AG09319 (cell line): ENCODE results near the gene MEF2C.

Experiments
- DNase-seq: peaks from one replicate; pipeline ENCODE4 v3.0.0-alpha.2; 2010; ENCODE audit warnings: low read depth; ENCODE audit errors: extremely low read depth
- TF ChIP-seq, protein P1 (sequence below): IDR thresholded peaks from 2 replicates; pipeline ENCODE4 v1.5.1; 2011; ENCODE audit warnings: low read depth, mild to moderate bottlenecking, inconsistent platforms, low read length, moderate library complexity

The MEF2C gene

GRCh38 chr5:88878976-88879375 is 4.0 kb downstream of the MEF2C start:
- DNase-seq, result no peak
- TF ChIP-seq, protein P1, sequence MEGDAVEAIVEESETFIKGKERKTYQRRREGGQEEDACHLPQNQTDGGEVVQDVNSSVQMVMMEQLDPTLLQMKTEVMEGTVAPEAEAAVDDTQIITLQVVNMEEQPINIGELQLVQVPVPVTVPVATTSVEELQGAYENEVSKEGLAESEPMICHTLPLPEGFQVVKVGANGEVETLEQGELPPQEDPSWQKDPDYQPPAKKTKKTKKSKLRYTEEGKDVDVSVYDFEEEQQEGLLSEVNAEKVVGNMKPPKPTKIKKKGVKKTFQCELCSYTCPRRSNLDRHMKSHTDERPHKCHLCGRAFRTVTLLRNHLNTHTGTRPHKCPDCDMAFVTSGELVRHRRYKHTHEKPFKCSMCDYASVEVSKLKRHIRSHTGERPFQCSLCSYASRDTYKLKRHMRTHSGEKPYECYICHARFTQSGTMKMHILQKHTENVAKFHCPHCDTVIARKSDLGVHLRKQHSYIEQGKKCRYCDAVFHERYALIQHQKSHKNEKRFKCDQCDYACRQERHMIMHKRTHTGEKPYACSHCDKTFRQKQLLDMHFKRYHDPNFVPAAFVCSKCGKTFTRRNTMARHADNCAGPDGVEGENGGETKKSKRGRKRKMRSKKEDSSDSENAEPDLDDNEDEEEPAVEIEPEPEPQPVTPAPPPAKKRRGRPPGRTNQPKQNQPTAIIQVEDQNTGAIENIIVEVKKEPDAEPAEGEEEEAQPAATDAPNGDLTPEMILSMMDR, result no peak; the same call in 1 of the 2 replicates

GRCh38 chr5:88877826-88878225 is 5.2 kb downstream of the MEF2C start:
- DNase-seq, result no peak
- TF ChIP-seq, protein P1, result no peak

DNA sequence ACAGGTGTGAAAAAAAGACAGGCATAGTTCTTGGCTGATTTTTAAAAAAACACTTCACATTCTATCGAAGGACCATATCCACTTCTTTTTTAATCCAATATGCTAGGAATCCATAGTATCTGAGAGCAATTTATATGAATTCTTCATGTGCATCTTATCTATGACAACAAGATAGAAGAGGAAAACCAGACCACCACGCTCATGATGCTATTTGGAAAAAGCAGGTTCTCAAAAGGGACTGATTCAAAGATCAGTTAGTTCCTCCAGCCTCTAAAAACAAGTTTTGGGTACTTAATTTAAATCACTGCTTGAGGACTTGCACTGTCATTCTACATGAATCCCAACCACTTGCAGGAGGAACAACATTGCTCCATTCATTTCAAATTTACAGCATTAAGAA is 6.3 kb downstream of the MEF2C start:
- TF ChIP-seq, protein P1, result no peak
- no peak for DNase-seq

DNA sequence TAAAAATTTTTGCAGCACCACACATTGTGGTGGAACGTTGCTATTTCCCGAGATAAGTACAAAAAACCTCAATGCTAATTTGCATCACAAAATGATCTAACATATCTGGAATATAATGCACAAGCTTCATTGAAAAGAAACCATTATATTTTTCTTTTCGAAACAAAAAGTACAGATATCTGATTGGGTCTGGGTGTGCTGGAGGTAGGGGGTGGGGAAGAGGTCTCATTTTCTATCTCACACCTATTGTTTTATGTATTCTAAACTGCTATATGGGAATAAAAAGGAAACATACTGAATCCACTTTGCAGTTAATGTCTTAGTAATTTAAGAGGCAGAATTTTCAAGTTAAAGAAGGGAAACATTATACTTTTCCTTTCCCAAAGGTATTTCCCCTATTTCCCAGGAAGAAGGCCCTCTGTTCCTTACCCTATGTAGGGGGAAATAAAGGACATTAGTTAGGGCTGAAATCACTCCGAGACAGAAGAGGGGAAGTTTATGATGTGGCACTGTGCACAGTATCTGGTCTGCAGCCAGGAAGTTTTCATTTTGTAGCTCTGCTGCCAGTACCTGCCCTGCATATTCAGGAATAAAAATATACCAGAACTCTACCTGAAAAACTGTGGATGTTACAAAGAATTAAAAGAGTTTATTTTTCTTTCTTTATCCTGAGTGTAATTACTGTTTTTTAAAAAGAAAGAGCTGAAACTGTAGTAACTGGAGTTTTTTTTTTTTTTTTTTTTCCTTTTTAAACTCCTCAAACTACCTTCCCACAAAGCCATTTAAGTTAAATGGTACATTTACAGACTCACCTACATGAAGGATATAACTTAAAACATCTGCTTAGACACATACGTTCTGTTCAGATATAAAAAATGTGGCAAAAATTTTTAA is 7.4 kb downstream of the MEF2C start:
- DNase-seq, result no peak
- TF ChIP-seq, protein P1, result no peak

- DNase-seq, result no peak
- TF ChIP-seq, protein P1, result no peak
Measured at GRCh38 chr5:88873447-88873846, 9.5 kb downstream of the MEF2C start.

- TF ChIP-seq, protein P1, result no peak
- no peak for DNase-seq
Measured at GRCh38 chr5:88872971-88873370, 10.0 kb downstream of the MEF2C start.

DNA sequence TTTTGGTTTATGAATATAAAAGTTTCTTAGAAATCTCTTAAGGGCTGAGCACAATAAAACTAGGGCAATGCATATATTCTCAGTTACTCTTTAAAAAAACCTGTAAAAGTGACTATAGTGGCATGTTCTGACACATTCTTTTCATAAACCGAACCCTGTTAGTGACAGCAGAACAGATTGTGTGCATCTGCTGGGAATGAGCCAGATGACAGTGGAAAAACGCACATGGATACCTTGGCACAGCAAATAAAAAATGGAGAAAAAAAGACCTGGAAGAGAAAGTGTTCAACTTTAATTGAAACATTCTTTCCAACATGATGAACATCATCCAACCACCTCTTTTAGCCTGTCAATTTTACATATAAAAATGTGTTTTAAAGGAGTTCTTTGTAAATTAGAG is 12.7 kb downstream of the MEF2C start:
- TF ChIP-seq, protein P1, result no peak
- no peak for DNase-seq
